Loucy (cell line): ENCODE measurements around the gene LGALS3BP.

ENCODE experiments used
- H2AFZ ChIP-seq: fragments of 200-600 bp; sonication (generic); 2 replicates; pipeline ENCODE4 v1.6.0; 2016; ENCODE audit warnings: antibody characterized with exemption, mild to moderate bottlenecking, low read length, moderate library complexity
- H3F3A ChIP-seq: fragments of 200-600 bp; 2 replicates; pipeline ENCODE4 v1.6.0; 2016; ENCODE audit warnings: antibody characterized with exemption, low read depth, mild to moderate bottlenecking
- H3K27me3 ChIP-seq: fragments of 200-600 bp; sonication (generic); 2 replicates; pipeline ENCODE4 v1.6.1; 2014; ENCODE audit warnings: low read length, mild to moderate bottlenecking; ENCODE audit not compliant: insufficient read depth, poor library complexity, severe bottlenecking
- H3K36me3 ChIP-seq: fragments of 200-600 bp; sonication (generic); 2 replicates; pipeline ENCODE4 v1.6.1; 2016; ENCODE audit warnings: low read length; ENCODE audit not compliant: insufficient read depth
- H3K4me1 ChIP-seq: fragments of 200-600 bp; sonication (generic); 2 replicates; pipeline ENCODE4 v1.5.1; 2014; ENCODE audit warnings: low read length, mild to moderate bottlenecking; ENCODE audit not compliant: insufficient read depth, poor library complexity, severe bottlenecking
- H3K4me2 ChIP-seq: fragments of 200-600 bp; sonication (generic); 2 replicates; pipeline ENCODE4 v1.6.0; 2014; ENCODE audit warnings: antibody characterized with exemption, low read length, low read depth, mild to moderate bottlenecking; ENCODE audit not compliant: poor library complexity, severe bottlenecking
- H3K4me3 ChIP-seq: fragments of 200-600 bp; sonication (generic); 2 replicates; pipeline ENCODE4 v1.5.1; 2014; ENCODE audit warnings: low read length, mild to moderate bottlenecking, mixed read lengths; ENCODE audit not compliant: poor library complexity, severe bottlenecking
- H3K79me2 ChIP-seq: fragments of 200-600 bp; sonication (generic); 2 replicates; pipeline ENCODE4 v1.6.1; 2014; ENCODE audit warnings: low read length; ENCODE audit not compliant: insufficient read depth
- H3K9ac ChIP-seq: fragments of 200-600 bp; sonication (generic); 2 replicates; pipeline ENCODE4 v1.6.0; 2014; ENCODE audit warnings: mild to moderate bottlenecking, low read depth, low read length, moderate library complexity; ENCODE audit not compliant: poor library complexity, severe bottlenecking
- H3K9me2 ChIP-seq: fragments of 200-600 bp; sonication (generic); replicated peaks from 2 replicates; pipeline ENCODE4 v1.6.1; 2016; ENCODE audit warnings: low read depth, low read length, mixed read lengths
- H3K9me3 ChIP-seq: fragments of 200-600 bp; sonication (generic); 2 replicates; pipeline ENCODE4 v1.6.1; 2014; ENCODE audit warnings: mild to moderate bottlenecking, antibody characterized with exemption, low read length, low read depth; ENCODE audit not compliant: insufficient read depth
- H4K20me1 ChIP-seq: fragments of 200-600 bp; sonication (generic); 2 replicates; pipeline ENCODE4 v1.6.0; 2014; ENCODE audit warnings: antibody characterized with exemption, low read length, mild to moderate bottlenecking; ENCODE audit not compliant: insufficient read depth, poor library complexity, severe bottlenecking
- EZH2phosphoT487 ChIP-seq: fragments of 200-600 bp; IDR thresholded peaks from 2 replicates; pipeline ENCODE4 v1.6.1; 2018; ENCODE audit warnings: antibody characterized with exemption, mild to moderate bottlenecking, moderate library complexity, borderline replicate concordance
- TF ChIP-seq, protein P1 (sequence below): fragments of 200-600 bp; sonication (generic); conservative IDR thresholded peaks from 2 replicates; pipeline ENCODE4 v1.5.1; 2014; ENCODE audit warnings: mild to moderate bottlenecking, antibody characterized with exemption, low read length

The LGALS3BP gene

DNA sequence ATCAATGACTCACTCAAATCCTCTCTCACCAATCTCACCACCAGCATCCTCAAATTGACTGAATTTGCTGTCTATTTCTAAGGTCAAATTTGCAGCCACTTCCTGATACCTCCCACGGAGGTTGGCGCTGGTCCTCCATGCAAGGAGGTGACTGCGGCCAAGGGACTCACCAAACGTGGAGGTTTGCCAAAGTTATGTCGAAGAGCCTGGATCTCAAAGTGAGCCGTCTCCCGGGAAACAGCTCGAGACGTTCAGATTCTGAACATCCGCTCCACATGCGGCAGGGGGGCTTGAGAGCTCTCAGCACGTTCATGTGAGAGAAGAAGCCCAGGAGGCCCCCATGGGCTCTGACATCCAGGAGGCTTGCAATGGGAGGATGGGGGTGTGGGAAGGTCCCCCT is 22.6 kb downstream of the LGALS3BP start:
- TF ChIP-seq, protein P1, sequence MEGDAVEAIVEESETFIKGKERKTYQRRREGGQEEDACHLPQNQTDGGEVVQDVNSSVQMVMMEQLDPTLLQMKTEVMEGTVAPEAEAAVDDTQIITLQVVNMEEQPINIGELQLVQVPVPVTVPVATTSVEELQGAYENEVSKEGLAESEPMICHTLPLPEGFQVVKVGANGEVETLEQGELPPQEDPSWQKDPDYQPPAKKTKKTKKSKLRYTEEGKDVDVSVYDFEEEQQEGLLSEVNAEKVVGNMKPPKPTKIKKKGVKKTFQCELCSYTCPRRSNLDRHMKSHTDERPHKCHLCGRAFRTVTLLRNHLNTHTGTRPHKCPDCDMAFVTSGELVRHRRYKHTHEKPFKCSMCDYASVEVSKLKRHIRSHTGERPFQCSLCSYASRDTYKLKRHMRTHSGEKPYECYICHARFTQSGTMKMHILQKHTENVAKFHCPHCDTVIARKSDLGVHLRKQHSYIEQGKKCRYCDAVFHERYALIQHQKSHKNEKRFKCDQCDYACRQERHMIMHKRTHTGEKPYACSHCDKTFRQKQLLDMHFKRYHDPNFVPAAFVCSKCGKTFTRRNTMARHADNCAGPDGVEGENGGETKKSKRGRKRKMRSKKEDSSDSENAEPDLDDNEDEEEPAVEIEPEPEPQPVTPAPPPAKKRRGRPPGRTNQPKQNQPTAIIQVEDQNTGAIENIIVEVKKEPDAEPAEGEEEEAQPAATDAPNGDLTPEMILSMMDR, result no peak
- TF ChIP-seq EZH2phosphoT487, result no peak

DNA sequence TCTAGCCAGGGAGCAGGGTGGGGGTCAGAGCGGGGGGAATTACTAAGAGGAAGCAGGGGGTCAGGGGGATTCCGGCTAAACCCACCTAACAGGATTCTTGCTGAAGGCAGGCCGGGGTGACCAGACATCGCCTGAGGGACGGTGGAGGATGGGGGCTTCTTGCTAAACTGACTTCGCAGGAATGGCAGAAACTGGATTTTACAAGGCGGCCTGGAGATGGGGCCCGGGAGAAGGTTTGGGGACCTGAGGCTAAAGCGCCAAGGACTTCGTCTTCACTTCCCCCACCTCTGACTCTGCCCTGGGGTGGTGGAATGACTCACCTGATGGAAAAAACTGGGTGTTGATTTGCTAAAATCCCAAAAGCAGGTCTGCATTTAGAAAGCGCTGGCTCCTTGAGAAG is 23.5 kb downstream of the LGALS3BP start:
- H3K27me3 ChIP-seq, result no peaks in the 10 kb centered on the region
- H3K9me3 ChIP-seq, result no peaks in the 10 kb centered on the region
- H4K20me1 ChIP-seq, result no peaks in the 10 kb centered on the region
- H3K4me1 ChIP-seq, result no peaks in the 10 kb centered on the region
- H3F3A ChIP-seq, result no peaks in the 10 kb centered on the region
- H3K36me3 ChIP-seq, result no peaks in the 10 kb centered on the region
- no peak overlapping the region for H3K4me2 ChIP-seq
- no peak overlapping the region for H2AFZ ChIP-seq
- H3K4me3 ChIP-seq, result no peak overlapping the region
- TF ChIP-seq, protein P1, result no peak
- H3K9me2 ChIP-seq, result no peaks in the 10 kb centered on the region
- H3K79me2 ChIP-seq, result no peaks in the 10 kb centered on the region
- no peak overlapping the region for H3K9ac ChIP-seq

More for the DNA sequence above, 22.6 kb downstream of the LGALS3BP start:
- Histone ChIP-seq H3K9me3 (no peaks in the 10 kb centered on the region), H3K79me2 (no peaks in the 10 kb centered on the region), H3K27me3 (no peaks in the 10 kb centered on the region), H3K9ac (no peak overlapping the region), H3K9me2 (no peaks in the 10 kb centered on the region), H2AFZ (no peak overlapping the region), H3K36me3 (no peaks in the 10 kb centered on the region), H3K4me2 (no peak overlapping the region), H3F3A (no peaks in the 10 kb centered on the region), H4K20me1 (no peaks in the 10 kb centered on the region), H3K4me3 (no peak overlapping the region), H3K4me1 (no peaks in the 10 kb centered on the region)

DNA sequence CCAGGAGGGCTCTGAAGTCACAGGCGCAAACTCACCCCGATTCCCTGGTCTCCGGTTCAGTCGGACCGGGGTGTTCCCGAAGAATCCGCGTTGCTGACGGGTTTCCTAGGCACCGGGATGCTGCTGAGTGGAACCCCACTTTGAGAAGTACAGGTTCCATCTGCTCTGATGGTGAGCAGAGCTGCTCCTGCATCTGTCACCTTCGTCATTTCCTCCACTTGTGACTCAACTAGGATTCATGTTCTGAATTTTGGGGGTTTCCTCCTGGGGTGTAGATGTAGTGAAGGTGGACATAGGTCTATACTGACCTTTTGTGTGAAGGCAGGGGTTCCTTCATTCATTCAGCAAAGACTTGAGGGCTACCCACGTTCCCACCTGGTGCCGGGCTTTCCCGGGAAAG is 25.0 kb downstream of the LGALS3BP start:
- Histone ChIP-seq H3K9me2 (no peaks in the 10 kb centered on the region), H2AFZ (no peak overlapping the region), H3K4me1 (no peaks in the 10 kb centered on the region), H3K79me2 (no peaks in the 10 kb centered on the region), H3K9ac (no peak overlapping the region), H3K27me3 (no peaks in the 10 kb centered on the region), H3K4me3 (no peak overlapping the region), H3F3A (no peaks in the 10 kb centered on the region), H3K36me3 (no peaks in the 10 kb centered on the region), H4K20me1 (no peaks in the 10 kb centered on the region), H3K4me2 (no peak overlapping the region), H3K9me3 (no peaks in the 10 kb centered on the region)
- TF ChIP-seq, protein P1, result no peak
- no peak for TF ChIP-seq EZH2phosphoT487
